ENCODE results near the gene HDDC3. TPM values are rescaled to one million over a fixed set of nuclear protein-coding genes. Genes with fewer than 3 reads are reported as not detected.

Gene HDDC3
- total RNA-seq, 6 donors from 2014 or later = 5.0 to 19.3 (median 12.5) TPM

GRCh38 chr15:90889313-90889730, 43.0 kb downstream of the HDDC3 start:
- no peak overlapping the region for H3K4me3 ChIP-seq
- no peak for ATAC-seq (ENCODE audit: low FRiP score in 2 of 2)
- H3K36me3 ChIP-seq = peaks cover 17 to 69% (median 62%) of the 10 kb centered on the region in 4 donors
- DNase-seq = peak in 1 of 2 donors; percentile 53
- WGBS, 2 donors = 85% methylated on average over 17 of the region's 18 CpGs; no CpG with 5 or more reads in 1 of the 2 donors
- no peaks in the 10 kb centered on the region for H3K27me3 ChIP-seq
- TF ChIP-seq, protein P1, sequence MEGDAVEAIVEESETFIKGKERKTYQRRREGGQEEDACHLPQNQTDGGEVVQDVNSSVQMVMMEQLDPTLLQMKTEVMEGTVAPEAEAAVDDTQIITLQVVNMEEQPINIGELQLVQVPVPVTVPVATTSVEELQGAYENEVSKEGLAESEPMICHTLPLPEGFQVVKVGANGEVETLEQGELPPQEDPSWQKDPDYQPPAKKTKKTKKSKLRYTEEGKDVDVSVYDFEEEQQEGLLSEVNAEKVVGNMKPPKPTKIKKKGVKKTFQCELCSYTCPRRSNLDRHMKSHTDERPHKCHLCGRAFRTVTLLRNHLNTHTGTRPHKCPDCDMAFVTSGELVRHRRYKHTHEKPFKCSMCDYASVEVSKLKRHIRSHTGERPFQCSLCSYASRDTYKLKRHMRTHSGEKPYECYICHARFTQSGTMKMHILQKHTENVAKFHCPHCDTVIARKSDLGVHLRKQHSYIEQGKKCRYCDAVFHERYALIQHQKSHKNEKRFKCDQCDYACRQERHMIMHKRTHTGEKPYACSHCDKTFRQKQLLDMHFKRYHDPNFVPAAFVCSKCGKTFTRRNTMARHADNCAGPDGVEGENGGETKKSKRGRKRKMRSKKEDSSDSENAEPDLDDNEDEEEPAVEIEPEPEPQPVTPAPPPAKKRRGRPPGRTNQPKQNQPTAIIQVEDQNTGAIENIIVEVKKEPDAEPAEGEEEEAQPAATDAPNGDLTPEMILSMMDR (IDR thresholded peaks at IDR 0.05) = no peak
- TF ChIP-seq POLR2A (IDR thresholded peaks at IDR 0.05) (no peak), EP300 (IDR thresholded peaks at IDR 0.05) (no peak), POLR2AphosphoS5 (IDR thresholded peaks at IDR 0.05) (no peak)
- peaks cover 15 to 39% (median 23%) of the 10 kb centered on the region in 4 donors for H3K4me1 ChIP-seq
- H3K27ac ChIP-seq = no peak overlapping the region
- no peaks in the 10 kb centered on the region for H3K9me3 ChIP-seq

- H3K27ac ChIP-seq = peak overlapping the region in 2 of 4 donors; percentile 96 to 97
- no peaks in the 10 kb centered on the region for H3K9me3 ChIP-seq
- TF ChIP-seq POLR2A (IDR thresholded peaks at IDR 0.05) (no peak), EP300 (IDR thresholded peaks at IDR 0.05) (no peak), POLR2AphosphoS5 (IDR thresholded peaks at IDR 0.05) (no peak)
- TF ChIP-seq, protein P1 (IDR thresholded peaks at IDR 0.05) = no peak
- H3K36me3 ChIP-seq = peaks cover 6 to 51% (median 44%) of the 10 kb centered on the region in 4 donors
- no peak for ATAC-seq (ENCODE audit: low FRiP score in 2 of 2)
- H3K27me3 ChIP-seq = no peaks in the 10 kb centered on the region
- H3K4me1 ChIP-seq = peaks cover 25 to 55% (median 37%) of the 10 kb centered on the region in 4 donors
- WGBS, 2 donors = 83 to 94% methylated on average over 8 to 13 of the region's 13 CpGs
- peak in 1 of 2 donors; percentile 70 for DNase-seq
- H3K4me3 ChIP-seq = no peak overlapping the region
Observed at GRCh38 chr15:90887037-90887481, 45.3 kb downstream of the HDDC3 start.

GRCh38 chr15:90886291-90886614, 46.1 kb downstream of the HDDC3 start:
- no peaks in the 10 kb centered on the region for H3K9me3 ChIP-seq
- peaks cover 3 to 51% (median 44%) of the 10 kb centered on the region in 4 donors for H3K36me3 ChIP-seq
- H3K4me1 ChIP-seq = peaks cover 25 to 55% (median 37%) of the 10 kb centered on the region in 4 donors
- peak overlapping the region in 3 of 4 donors; percentile 53 to 61 (median 54) for H3K4me3 ChIP-seq
- H3K27me3 ChIP-seq = no peaks in the 10 kb centered on the region
- ATAC-seq (ENCODE audit: low FRiP score in 2 of 2) (no peak), DNase-seq (no peak)
- peak overlapping the region; percentile 84 to 98 (median 96) for H3K27ac ChIP-seq
- WGBS, 2 donors = 31 to 35% methylated on average over 5 of the region's 5 CpGs
- TF ChIP-seq, protein P1 (IDR thresholded peaks at IDR 0.05) = peak in 1 of 6 experiments; percentile 1
- TF ChIP-seq POLR2A (IDR thresholded peaks at IDR 0.05) = no peak

DNA sequence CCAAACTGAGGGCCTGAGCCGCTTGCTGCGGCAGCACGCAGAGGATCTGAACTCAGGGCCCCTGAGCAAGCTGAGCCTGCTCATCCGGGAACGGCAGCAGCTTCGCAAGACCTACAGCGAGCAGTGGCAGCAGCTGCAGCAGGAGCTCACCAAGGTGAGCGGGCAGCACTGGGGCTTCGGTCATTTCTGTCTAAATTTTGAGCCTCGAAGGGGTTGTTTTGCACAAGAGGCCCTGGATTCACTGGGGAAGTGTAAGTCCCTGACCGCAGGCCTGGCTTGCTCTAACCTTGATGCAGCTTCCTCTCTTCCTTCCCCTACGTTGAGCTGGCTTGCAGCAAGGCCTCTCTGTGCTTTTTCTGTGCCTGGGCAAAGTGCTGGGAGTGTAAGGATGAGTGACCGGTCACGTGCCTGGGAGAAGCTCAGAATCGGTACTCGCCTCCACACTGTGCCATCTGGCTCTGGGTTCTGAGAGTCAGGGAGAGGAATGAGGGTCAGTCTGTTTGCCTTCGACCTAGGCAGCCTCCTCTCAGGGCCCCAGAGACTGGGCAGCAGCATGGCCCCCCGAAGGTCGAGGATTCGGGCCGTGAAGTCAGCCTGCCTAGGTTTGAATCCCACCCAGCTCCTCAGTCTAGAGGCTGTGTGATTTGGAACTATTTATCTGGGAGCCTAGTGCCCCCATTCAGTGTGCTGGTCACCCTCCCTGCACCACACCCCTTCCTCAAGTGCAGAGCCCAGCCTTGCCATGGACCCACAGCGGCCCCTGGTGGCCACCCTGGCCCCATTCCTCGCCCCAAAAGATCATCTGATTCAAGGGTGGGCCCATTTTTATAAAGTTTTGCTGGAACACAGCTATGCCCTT, 46.7 kb downstream of the HDDC3 start:
- H3K9me3 ChIP-seq = no peaks in the 10 kb centered on the region
- ATAC-seq (ENCODE audit: low FRiP score in 2 of 2) (peak; percentile 82), DNase-seq (peak; percentile 84 to 96)
- peak overlapping the region; percentile 84 to 98 (median 96) for H3K27ac ChIP-seq
- TF ChIP-seq EP300 (IDR thresholded peaks at IDR 0.05) (no peak), POLR2AphosphoS5 (IDR thresholded peaks at IDR 0.05) (peak in 1 of 2 donors; percentile 57), POLR2A (IDR thresholded peaks at IDR 0.05) (peak in 1 of 4 donors; percentile 52)
- TF ChIP-seq, protein P1 (IDR thresholded peaks at IDR 0.05) = peak; percentile 91 to 96 (median 95)
- 34 to 39% methylated on average over 18 to 23 of the region's 23 CpGs for WGBS, 2 donors
- peaks cover 25 to 55% (median 37%) of the 10 kb centered on the region in 4 donors for H3K4me1 ChIP-seq
- H3K27me3 ChIP-seq = no peaks in the 10 kb centered on the region
- peak overlapping the region; percentile 53 to 61 (median 56) for H3K4me3 ChIP-seq
- H3K36me3 ChIP-seq = peaks cover 9 to 51% (median 44%) of the 10 kb centered on the region in 4 donors

Data from upper lobe of left lung (tissue), 6 donors.